Stimulated activated naive CD4-positive, alpha-beta T cell treated with Interleukin-2 at 50 U/mL for 16 hours (primary cell): ENCODE results near the gene PLEKHM3.
"Not testable (repeated sequence)": the region's sequence is repeated elsewhere in the genome, so short reads cannot be mapped to it uniquely, and the experiment has no call there.

Experiments
- DNase-seq: peaks from one replicate; lab custom pipeline; 2025; lab: John Stamatoyannopoulos, UW

PLEKHM3 gene

DNA sequence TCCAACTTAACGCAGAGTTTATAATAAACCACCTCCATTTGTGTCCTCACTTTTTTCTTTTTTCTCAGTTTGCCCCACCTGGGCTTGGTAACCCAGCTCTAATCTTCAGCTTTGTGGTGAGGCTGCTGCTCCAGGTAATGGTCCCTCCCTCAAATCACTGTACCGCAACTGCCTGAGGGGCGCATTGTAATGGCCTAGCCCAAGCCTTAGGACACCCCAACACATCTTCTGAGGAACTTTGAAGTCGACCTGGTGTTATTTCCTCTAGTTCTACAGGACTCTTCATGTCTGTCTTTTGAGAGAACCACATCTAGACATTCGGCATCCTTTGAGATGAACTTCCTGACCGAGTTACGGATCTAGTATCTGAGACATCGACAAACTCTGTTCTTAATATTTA lies 99.7 kb downstream of the PLEKHM3 start:
- no peak for DNase-seq

DNA sequence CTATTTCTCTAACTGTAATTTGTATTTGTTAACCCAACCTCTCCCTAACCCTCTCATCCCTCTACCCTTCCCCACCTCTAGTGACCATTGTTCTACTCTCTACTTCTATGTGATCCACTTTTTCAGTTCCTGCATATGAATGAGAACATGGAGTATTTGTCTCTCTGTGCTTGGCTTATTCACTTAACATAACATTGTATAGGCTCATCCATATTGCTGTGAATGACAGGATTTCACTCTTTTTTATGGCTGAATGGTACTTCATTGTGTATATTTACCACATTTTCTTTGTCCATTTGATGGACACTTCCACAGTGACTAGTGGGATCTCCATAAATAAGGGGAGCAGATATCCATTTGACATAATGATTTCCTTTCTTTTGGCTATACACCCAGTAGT lies 103.7 kb downstream of the PLEKHM3 start:
- DNase-seq, result no peak

DNA sequence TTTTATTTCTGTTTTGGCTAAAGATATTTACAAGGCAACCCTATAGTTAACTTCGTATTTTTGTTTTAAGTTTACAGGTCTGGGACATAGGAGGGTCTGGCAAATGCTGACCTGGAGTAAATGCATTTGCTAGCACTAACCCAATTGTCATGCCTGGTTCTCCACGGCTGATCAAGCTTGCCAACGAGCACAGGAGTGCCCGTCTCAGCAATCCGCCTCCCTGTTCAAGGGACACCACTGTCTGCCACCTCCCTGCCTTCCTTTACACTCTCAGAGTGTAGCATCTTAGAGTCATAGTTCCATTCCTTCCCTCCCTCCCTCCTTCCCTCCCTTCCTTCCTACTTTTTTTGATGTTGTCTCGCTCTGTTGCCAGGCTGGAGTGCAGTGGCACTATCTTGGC lies 104.6 kb downstream of the PLEKHM3 start:
- no peak for DNase-seq

DNA sequence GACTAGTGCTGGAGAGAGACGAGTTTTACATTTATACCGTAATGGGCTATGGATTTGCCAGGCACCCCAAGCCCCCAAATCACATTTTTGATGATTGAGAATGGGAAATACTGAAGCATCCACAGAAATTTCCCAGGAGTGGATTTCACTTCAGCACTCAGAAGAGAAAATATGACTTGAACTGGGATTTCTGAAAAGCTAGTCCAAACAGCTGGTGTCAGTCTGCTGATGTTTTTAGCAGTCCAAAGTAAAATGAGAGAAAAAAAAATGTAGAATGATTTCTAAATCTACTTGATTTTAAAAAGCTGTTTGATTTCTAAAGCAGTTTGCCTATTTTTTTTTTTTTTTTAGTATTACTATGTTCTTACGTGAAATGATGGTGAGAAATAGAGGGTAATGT lies 105.0 kb downstream of the PLEKHM3 start:
- DNase-seq, result no peak

DNA sequence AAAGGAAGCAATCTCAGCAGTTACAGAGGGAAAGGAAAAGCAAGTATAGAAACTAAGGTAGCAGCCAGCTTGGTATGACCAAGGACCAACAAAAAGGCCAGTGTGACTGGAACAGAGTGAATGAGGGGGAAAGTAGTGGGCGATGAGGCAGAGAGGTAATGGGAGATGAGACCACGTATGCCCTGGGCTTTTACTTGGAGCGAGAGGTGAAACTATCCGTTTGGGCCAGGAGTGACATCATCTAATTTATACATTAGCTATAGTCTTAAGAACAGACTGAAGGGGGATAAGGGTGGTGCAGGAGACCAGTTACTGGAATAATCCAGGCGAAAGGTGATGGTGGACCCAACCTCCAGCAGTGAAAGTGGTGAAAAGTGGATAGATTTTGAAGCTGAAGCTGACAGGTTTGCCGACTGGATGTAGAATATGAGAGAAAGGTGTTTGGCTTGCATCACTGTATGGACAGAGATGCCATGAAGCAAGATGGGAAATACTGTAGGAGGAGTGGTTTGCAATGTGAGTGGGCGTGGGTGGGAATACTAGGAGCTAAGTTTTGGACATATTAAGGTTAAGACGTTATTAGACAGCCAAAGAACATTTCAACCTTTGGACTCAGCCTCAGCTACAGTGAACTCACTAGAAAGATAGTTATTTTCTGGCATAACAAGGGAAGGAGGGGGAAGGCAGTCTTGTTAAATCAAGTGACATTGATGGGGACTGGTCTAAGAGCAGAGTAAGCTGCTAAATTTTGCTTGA lies 106.0 kb downstream of the PLEKHM3 start:
- no peak for DNase-seq

DNA sequence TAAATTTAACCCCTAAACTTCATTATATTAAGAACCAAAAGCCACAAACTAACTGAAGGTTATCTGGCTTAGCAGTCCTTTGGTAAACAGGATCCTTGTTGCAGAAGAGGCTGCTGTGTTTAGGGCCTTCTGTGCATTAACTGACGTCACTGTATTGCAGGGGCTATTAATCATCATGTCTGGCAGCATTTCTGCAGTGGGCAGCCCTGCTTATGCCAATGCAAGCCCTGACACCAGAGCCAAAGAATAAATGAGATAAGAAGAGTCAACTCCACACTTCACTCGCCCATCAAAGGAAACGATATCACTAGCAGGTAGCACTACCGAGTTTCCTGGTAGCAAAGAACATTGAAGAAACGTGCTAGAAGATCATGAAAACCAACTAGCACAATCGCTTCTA lies 110.6 kb downstream of the PLEKHM3 start:
- no peak for DNase-seq

DNA sequence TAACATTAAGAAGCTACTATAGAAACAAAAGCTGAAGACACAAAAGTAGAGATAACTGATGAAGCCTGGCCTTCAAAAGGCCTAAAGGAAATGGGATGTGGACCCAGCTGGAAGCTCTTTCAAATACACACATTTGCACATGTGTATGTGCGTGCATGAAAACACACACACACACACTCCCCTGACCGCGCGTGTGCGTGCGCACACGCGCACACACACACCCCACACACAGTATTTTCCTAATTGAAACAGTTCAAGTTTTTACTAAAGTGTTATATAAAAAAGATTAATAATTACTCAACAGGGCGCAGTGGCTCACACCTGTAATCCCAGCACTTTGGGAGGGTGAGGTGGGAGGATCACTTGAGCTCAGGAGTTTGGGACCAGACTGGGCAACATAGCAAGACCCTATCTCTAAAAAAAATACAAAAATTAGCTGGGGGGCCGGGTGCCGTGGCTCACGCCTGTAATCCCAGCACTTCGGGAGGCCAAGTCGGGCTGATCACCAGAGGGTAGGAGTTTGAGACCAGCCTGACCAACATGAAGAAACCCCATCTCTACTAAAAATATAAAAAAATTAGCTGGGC lies 111.5 kb downstream of the PLEKHM3 start:
- no peak for DNase-seq

DNA sequence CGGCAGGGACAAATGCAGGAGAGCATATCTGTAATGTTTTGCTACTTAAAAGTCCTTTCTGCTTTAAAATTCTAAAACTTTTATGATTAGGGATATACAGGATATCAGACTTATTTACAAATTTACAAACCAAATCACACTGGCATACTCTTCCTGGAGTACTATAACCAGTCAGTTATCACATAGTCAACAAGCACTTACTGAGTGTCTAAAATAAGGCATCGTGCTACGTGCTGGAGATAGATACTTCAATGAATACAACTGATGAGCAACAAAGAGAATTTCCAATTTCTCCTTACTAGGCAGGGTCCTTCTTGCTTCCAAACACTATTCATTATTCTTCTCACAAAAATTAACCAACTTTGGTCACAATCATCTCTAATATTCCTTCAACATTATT lies 113.5 kb downstream of the PLEKHM3 start:
- no peak for DNase-seq

DNA sequence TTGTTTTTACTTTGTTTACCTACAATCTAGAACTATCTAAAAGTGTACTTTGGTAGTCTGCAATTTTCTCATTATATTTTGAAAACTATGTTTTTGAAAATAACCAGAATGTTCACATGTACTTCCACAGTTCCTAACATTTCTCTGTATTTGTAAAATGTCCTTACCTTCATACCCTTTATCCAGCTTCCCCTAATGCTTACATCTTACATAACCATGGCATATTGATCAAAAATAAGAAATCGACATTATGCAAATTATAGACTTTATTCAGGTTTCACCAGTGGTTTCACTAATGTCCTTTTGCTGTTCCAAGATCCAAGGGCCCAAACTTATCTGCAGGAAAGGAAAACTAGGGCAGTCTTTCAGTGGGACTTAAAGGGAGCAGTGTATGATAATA lies 114.1 kb downstream of the PLEKHM3 start:
- DNase-seq, result no peak

DNA sequence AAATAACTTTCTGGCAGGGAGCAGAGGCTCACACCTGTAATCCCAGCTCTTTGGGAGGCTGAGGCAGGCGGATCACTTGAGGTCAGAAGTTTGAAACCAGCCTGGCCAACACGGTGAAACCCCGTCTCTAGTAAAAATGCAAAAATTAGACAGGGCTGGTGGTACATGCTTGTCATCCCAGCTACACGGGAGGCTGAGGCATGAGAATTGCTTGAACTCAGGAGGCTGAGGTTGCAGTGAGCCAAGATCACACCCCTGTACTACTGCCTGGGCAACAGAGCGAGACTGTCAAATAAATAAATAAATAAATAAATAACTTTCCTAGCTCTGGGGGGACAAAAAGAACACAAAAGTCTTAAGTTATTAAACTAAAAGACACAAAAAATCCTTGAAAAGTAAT lies 118.8 kb downstream of the PLEKHM3 start:
- not testable (repeated sequence) for DNase-seq

DNA sequence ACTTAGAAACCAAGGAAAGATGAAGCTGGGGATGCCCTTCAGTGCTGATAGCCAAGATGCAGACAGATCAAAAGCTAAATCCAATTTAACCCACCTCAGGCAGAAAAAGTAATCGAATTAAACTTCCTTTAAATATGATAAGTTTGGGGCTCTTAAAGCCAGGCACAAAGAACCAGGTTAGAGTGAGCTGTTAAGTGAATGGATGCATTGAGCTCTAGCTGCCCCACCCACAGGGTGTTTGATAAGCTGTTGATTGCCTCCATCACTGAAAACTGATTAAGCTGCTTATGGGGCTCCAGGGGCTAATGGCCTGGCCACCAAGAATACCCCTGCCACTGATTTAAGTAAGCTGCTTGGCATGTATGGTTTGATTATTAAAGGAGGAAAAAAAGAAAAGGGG lies 119.8 kb downstream of the PLEKHM3 start:
- no peak for DNase-seq

DNA sequence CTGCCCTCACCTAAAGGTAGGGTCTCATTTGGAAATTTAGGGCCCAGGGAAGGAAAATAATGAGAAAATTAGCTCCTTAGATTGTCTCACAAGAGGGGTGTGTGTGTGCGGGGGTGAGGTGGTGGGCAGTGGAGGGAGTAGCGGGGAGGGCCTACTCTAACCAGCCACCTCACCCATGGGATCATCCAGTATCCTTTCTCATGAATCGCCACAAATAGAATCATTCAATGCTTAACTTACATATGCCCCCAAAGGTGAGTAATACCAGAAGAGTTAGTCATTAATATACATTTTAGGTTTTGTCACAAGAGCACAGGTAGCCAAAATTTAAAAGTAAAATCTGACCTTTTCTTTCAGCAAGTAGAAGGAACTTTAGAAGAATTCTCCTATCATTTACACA lies 122.1 kb downstream of the PLEKHM3 start:
- DNase-seq, result no peak

DNA sequence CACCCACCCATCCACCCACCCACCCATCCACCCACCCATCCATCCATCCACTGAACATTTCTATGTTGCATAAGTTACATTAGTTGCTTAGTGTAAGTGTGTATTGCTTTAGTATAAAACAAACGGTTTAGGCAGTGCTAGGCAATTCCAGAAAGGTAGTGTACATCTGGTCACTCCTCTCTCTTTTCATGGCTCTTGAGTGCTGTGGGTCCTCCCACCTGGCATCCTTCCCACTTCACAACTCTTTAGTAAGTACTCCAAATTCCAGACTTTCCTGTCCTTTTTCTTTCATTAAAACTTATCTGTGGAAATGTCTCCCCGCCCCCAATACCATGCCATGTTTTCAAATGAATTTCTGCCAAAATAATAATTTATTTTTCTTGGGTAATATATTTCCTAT lies 122.5 kb downstream of the PLEKHM3 start:
- DNase-seq, result no peak

DNA sequence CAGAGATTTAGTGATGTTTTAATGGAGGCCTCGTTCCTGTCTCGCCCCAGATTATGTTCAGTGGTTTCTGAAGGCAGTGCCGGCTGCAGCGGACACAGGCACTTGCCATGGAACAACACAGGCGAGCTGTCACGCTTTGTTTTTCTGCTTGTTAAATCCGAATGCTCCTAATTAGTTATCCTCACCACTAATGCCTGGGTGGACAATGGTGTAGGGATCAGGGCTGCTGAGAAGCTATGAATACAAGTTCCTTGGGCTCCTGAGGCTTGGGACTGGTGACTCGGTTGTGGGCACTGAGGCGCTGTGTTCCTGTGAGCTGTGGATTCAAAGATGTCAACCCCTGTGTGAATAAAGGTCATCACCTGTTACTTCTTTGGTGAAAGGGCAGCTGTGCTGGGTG lies 123.5 kb downstream of the PLEKHM3 start:
- DNase-seq, result no peak

DNA sequence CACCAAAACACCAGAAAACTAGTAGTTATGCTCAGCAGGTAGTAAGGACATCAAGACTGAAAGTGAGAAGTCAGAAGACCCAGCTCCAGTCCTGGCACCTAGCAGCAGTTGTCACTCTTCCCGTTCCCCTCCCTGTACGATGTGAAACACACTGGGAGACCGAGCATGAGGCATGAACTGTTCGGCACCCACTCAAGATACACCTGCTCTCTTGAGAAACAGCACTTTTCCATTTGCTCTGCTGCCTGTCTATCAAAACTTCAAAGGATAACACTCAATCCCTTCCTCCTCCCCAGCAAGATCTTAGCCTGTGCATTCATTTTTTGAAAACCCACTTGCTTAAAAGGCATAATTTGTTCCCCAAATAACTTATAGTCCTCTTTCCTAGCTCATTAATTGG lies 123.9 kb downstream of the PLEKHM3 start:
- no peak for DNase-seq

DNA sequence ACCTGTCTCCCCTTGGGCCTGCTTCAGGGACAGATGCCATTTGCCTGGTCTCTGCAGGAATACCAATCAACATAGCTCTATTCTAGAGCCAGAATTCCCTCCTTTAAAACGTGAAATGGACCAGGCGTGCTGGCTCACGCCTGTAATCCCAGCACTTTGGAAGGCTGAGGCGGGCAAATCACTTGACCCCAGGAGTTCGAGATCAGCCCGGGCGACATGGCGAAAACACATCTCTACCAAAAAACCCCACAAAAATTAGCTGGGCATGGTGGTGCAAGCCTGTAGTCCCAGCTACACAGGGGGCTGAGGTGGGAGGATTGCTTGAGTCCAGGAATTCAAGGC lies 127.0 kb downstream of the PLEKHM3 start:
- DNase-seq, result no peak

DNA sequence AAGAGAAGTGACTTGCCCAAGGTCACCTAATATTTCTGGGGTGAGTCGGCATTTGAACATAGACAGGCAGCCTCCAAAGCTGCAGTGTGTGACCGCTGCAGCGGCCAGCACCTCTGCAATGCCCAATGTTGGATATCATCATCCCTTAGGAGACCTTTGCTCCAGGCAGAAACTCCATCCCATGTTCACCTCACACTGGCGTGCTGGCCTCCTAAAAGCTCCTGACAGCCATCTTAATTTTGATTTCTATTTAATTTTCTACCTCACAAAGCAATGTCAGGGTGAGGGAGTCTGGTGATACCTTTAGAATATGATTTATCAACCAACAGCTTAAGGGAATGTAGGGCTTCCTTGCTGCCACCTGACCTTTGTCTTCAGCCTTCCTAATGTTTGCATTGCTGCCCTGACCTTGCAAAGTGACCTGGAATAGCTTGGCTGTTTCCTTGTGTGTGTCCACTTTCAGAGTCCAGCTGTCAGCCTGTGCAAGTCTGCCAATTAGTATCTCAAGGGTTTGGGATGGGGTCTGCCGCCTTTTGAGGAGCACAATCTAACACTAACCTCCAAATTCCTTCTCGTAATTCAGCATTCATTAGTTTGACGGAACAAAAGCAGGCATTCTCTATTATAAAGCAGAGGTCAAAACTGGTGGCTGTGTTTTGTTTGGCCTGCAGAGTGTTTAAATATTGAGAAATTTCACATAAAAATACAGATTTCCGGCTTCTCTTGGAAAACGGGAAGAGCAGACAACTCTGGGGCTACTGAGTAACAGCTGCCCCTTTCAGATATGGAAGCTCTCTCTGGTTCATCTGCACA lies 127.6 kb downstream of the PLEKHM3 start:
- no peak for DNase-seq

DNA sequence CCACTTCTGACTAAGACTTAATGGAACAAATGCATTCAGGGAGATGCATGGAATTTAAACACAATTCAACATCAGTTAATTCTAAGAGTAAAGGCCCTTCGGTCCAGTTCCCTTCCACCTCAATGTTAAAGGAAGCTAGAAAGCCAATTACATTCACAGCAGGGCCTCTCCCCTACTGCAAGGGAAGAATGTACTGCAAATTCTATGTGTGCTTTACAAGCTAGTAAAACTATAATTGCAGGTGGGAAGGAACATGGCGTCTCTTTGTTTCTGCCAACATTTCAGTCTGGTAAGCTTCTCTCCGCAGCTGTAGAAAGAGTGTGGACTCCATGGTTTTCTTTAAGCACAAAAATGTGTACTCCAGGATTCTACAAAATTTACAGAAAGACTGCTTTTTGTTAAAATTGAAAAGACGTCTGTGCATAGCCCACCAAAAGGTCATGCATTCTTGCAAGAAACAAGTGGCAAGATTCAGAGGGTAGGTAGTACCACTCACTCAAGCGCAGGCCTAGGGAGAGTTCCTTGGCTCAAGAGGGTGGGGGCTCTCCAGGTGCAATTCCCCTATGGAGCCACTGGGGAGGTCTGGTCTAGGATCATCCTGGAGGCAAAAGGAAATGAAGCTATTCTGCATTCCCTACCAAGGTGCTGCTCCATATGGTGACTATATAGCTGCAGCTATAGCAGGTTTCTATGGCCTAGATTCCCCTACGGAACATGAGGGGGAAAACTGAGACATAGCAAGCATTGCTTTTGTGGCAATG lies 128.6 kb downstream of the PLEKHM3 start:
- no peak for DNase-seq

DNA sequence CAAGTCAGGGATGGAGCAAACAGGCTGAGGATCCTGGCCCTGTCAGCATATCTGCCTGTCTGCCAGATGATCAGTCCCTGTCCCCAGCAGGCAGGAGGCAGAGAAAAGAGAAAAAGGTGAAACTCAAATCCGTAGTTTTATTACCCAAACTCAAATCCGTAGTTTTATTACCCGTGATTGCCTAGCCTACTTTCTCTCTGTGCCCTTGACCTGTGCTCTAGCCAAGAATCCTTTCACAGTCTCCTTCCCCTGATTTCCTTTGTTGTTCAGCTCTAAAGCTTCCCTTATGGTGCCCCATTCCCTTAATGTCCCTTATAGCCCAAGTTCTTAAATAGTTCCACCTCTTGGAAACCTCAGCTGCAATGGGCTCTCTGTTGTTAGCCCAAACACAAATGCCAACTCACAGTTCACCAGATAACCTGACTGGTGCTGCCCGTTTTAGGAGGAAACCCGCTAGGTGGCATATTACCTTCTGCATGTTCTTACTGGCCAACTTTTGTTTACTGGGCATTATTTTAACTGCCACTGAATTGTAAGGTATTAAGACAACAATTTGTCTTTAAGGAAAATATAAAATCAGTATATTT lies 130.0 kb downstream of the PLEKHM3 start:
- DNase-seq, result no peak

DNA sequence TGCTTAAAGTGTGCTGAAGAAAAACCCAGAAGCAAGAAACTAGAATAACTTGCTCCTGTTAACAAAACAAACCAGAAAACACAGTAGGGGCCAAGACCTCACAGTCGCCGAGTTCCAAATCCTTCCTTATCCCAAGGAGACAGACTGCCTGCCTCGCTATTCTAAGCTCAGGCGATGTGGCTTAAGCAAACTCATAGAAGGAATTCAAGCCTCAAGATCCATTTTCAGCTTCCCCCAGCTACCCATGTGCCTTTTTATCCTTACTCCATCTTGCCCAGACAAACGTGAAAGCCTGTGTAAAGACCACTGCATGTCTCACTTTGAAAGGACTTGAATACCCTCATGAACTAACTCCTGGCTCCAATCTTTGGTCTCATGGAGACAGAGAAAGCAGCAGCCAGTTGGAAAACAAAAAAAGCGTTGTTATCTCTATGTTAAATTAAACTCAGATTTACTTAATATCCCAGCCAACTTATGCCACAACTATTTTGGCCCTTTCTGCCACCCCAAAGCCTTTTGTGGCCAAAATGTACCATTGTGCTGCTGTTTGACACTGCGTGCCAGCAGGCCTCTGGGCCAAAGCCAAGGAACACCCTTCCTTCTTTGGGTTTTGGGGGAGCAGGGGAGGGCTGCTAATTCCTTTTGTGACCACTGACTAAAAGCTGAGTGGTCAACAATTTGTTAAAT lies 132.5 kb downstream of the PLEKHM3 start:
- DNase-seq, result no peak

DNA sequence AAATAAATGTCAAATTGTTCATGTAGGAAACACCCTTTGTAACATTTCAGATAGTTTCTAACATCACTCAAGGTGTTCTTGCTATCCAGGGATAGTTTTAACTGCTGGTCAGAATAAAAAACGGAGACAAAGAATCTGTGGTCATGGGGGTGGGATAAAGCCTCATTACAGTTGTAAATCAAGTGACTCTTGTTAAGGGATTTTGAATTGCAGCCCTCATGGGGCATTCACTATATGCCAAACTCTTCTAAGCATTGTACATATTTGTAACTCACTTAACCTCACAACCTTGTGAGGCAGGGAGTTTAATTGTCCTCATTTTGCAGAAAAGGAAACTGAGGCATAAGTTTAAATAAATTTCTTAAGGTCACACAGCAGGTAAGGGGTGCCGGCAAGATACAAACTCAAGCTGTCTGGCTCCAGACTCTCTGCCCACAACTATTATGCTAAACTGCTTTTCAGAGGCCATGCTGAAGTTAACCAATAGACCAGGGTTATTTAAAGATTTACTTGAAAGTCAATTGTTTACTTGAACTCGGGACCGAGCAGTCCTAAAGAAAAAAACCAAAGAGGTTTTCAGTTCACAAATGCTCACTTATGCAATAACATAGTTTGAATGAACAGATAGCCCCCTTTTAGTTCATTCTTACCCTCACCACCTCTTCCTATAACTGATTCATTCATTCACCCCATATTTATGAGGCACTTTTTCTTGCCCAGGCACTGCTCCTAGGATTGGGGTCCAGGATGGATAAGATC lies 134.1 kb downstream of the PLEKHM3 start:
- DNase-seq, result no peak
